Lung (tissue), 12 donors: ENCODE measurements around the gene ZSCAN25. TPM values are rescaled to one million over a fixed set of nuclear protein-coding genes. Genes with fewer than 3 reads are reported as not detected.

ENCODE experiments used
- ATAC-seq: fragments of 200-7000 bp; cut with Tn5 transposase; one replicate; pipeline ENCODE4 v1.9.1; 2020; ENCODE audit warnings: moderate number of reproducible peaks; ENCODE audit not compliant: insufficient read depth, low FRiP score
- DNase-seq, 3 donors: peaks; one replicate each; pipeline ENCODE4 v3.0.0-alpha.2; 2013 to 2017
- H3K27ac ChIP-seq, 2 donors: one replicate each; pipeline ENCODE4 v1.5.1; 2013; ENCODE audit warnings: mild to moderate bottlenecking in 2 of 2, moderate library complexity in 2 of 2, control low read depth in 1 of 2, inconsistent platforms in 1 of 2, low read depth in 1 of 2, low read length in 1 of 2
- H3K27me3 ChIP-seq, 3 donors: one replicate each; pipeline ENCODE4 v1.5.1; 2013; ENCODE audit warnings: low read length in 2 of 3; ENCODE audit not compliant: control insufficient read depth in 3 of 3, insufficient read depth in 3 of 3
- H3K36me3 ChIP-seq, 4 donors: one replicate each; pipeline ENCODE4 v1.5.1; 2013; ENCODE audit warnings: low read length in 4 of 4, mild to moderate bottlenecking in 1 of 4, moderate library complexity in 1 of 4; ENCODE audit not compliant: control insufficient read depth in 4 of 4, insufficient read depth in 4 of 4
- H3K4me1 ChIP-seq, 5 donors: one replicate each; pipeline ENCODE4 v1.5.1; 2013; ENCODE audit warnings: low read length in 5 of 5, mild to moderate bottlenecking in 2 of 5, moderate library complexity in 1 of 5; ENCODE audit not compliant: control insufficient read depth in 5 of 5, insufficient read depth in 5 of 5
- H3K4me3 ChIP-seq: one replicate; pipeline ENCODE4 v1.5.1; 2013; ENCODE audit warnings: mild to moderate bottlenecking, control low read depth, moderate library complexity
- H3K9ac ChIP-seq, 2 donors: one replicate each; pipeline ENCODE4 v1.5.1; 2013; ENCODE audit warnings: low read length in 2 of 2, control low read depth in 1 of 2; ENCODE audit not compliant: insufficient read depth in 1 of 2
- H3K9me3 ChIP-seq, 4 donors: one replicate each; pipeline ENCODE4 v1.5.1; 2013; ENCODE audit warnings: low read length in 3 of 4, mild to moderate bottlenecking in 1 of 4, moderate library complexity in 1 of 4; ENCODE audit not compliant: control insufficient read depth in 4 of 4, insufficient read depth in 3 of 4
- CTCF ChIP-seq: IDR thresholded peaks from 2 replicates; pipeline ENCODE4 v1.5.1; 2012; ENCODE audit warnings: mild to moderate bottlenecking; ENCODE audit errors: control extremely low read depth, extremely low read depth
- WGBS, 2 donors: extraction: QIAGEN DNeasy Blood & Tissue Kit; methylation state at CpG; one replicate each; pipeline ENCODE4 v1.1.7; 2013; 5-methylcytosine and 5-hydroxymethylcytosine counted together
- polyA plus RNA-seq, 2 donors: library from polyadenylated mRNA; stranded (reverse); fragments of 200-250 nt; gene quantifications; one replicate each; pipeline ENCODE4 v1.2.1, GENCODE V29; 2013
- total RNA-seq, 2 donors: library from RNA; depleted of rRNA in 1 of 2; stranded (reverse); fragments of >200 nt in 1 of 2; gene quantifications; one replicate each; pipeline ENCODE4 v1.2.1, GENCODE V29; 2014 to 2021
- donor health status: control.
- donor health status: control.
- donor health status: Bipolar disorder and iron deficiency.
- donor health status: healthy.
- donor health status: DM: yes; HTN: yes; CAD: no.

The ZSCAN25 gene
- total and polyA plus RNA-seq, 4 donors: 5.7 to 24.0 (median 14.1) TPM

- 92 to 94% methylated on average over 2 of the region's 2 CpGs for WGBS, 2 donors
- Histone ChIP-seq H3K9me3 (peaks cover 0 to 4% (median 3%) of the 10 kb centered on the region in 4 donors), H3K36me3 (peaks cover 0 to 19% (median 3%) of the 10 kb centered on the region in 4 donors), H3K4me3 (no peak overlapping the region), H3K4me1 (peaks cover 0 to 23% (median 3%) of the 10 kb centered on the region in 5 donors), H3K27ac (no peak overlapping the region), H3K27me3 (no peaks in the 10 kb centered on the region), H3K9ac (no peak overlapping the region)
- TF ChIP-seq CTCF: no peak
- no peak for DNase-seq
- ATAC-seq: no peak
Measured at GRCh38 chr7:99677648-99678045, 60.9 kb downstream of the ZSCAN25 start.

GRCh38 chr7:99679032-99679399, 62.3 kb downstream of the ZSCAN25 start:
- TF ChIP-seq CTCF: no peak
- peak overlapping the region; percentile 39 for H3K4me3 ChIP-seq
- H3K9me3 ChIP-seq: peaks cover 0 to 4% (median 3%) of the 10 kb centered on the region in 4 donors
- 48 to 64% methylated on average over 4 of the region's 4 CpGs for WGBS, 2 donors
- peaks cover 0 to 13% (median 3%) of the 10 kb centered on the region in 4 donors for H3K36me3 ChIP-seq
- H3K4me1 ChIP-seq: peaks cover 0 to 23% (median 3%) of the 10 kb centered on the region in 5 donors
- H3K27me3 ChIP-seq: no peaks in the 10 kb centered on the region
- ATAC-seq (peak; percentile 81), DNase-seq (peak in 1 of 3 donors; percentile 50)
- H3K9ac ChIP-seq: peak overlapping the region; percentile 37 to 57
- H3K27ac ChIP-seq: peak overlapping the region in 1 of 2 donors; percentile 40

- Histone ChIP-seq H3K4me1 (peaks cover 0 to 23% (median 3%) of the 10 kb centered on the region in 5 donors), H3K27me3 (no peaks in the 10 kb centered on the region), H3K9ac (peak within 1 kb of the TSS; percentile 37 to 57), H3K9me3 (peaks cover 0 to 4% (median 3%) of the 10 kb centered on the region in 4 donors), H3K36me3 (peaks cover 0 to 13% (median 3%) of the 10 kb centered on the region in 4 donors), H3K4me3 (peak within 1 kb of the TSS; percentile 39), H3K27ac (peak within 1 kb of the TSS in 1 of 2 donors; percentile 40)
- DNase-seq: peak; percentile 73 to 95 (median 90)
- no peak for TF ChIP-seq CTCF
- peak; percentile 36 for ATAC-seq
- WGBS, 2 donors: 51 to 81% methylated on average over 10 of the region's 10 CpGs
Measured at GRCh38 chr7:99679400-99680191, 62.9 kb downstream of the ZSCAN25 start, which contains the start of gene CYP3A5. TSS of gene CYP3A5 (minus strand) at chr7:99679996. CDS start at chr7:99679896, 100 bp downstream.

Other genes starting within 250 kb of the ZSCAN25 start
- 100 to 1,000 TPM; 164 to 310 TPM for gene ARPC1B, start 242.2 kb upstream of the ZSCAN25 start, total RNA-seq
- 100 to 1,000 TPM; 221 to 937 TPM for gene ARPC1B, start 242.2 kb upstream of the ZSCAN25 start, polyA plus RNA-seq
- gene PDAP1, start 208.3 kb upstream of the ZSCAN25 start, total RNA-seq: 10 to 100 TPM; 20.5 to 96.6 TPM
- gene PDAP1, start 208.3 kb upstream of the ZSCAN25 start, polyA plus RNA-seq: 100 to 1,000 TPM; 130 to 191 TPM
- 100 to 1,000 TPM in 1 of 2 donors, 10 to 100 TPM in 1; 88.5 to 107 TPM for gene BUD31, start 208.0 kb upstream of the ZSCAN25 start, total RNA-seq
- gene BUD31, start 208.0 kb upstream of the ZSCAN25 start, polyA plus RNA-seq: 100 to 1,000 TPM; 124 to 185 TPM
- 1 to 10 TPM; 4.5 to 6.8 TPM for gene PTCD1, start 178.1 kb upstream of the ZSCAN25 start, total RNA-seq
- 1 to 10 TPM; 2.8 to 3.4 TPM for gene PTCD1, start 178.1 kb upstream of the ZSCAN25 start, polyA plus RNA-seq
- gene CPSF4, start 178.0 kb upstream of the ZSCAN25 start, total RNA-seq: 10 to 100 TPM; 18.3 to 36.8 TPM
- 10 to 100 TPM; 26.1 to 29.3 TPM for gene CPSF4, start 178.0 kb upstream of the ZSCAN25 start, polyA plus RNA-seq
- 100 to 1,000 TPM; 128 to 208 TPM for gene ATP5MF, start 150.8 kb upstream of the ZSCAN25 start, total RNA-seq
- 1,000 to 10,000 TPM in 1 of 2 donors, 100 to 1,000 TPM in 1; 970 to 1,164 TPM for gene ATP5MF, start 150.8 kb upstream of the ZSCAN25 start, polyA plus RNA-seq
- 10 to 100 TPM; 10.6 to 19.7 TPM for gene ZNF789, start 144.1 kb upstream of the ZSCAN25 start, total RNA-seq
- 10 to 100 TPM in 1 of 2 donors, 1 to 10 TPM in 1; 4.1 to 12.5 TPM for gene ZNF789, start 144.1 kb upstream of the ZSCAN25 start, polyA plus RNA-seq
- 10 to 100 TPM; 29.9 to 44.5 TPM for gene ZNF394, start 116.7 kb upstream of the ZSCAN25 start, total RNA-seq
- gene ZNF394, start 116.7 kb upstream of the ZSCAN25 start, polyA plus RNA-seq: 10 to 100 TPM; 18.5 to 23.0 TPM
- 1 to 10 TPM; 8.4 to 9.7 TPM for gene ZKSCAN5, start 112.3 kb upstream of the ZSCAN25 start, total RNA-seq
- gene ZKSCAN5, start 112.3 kb upstream of the ZSCAN25 start, polyA plus RNA-seq: 1 to 10 TPM; 3.1 to 4.0 TPM
- gene FAM200A, start 64.8 kb upstream of the ZSCAN25 start, total RNA-seq: 10 to 100 TPM in 1 of 2 donors, 1 to 10 TPM in 1; 4.8 to 10.1 TPM
- 1 to 10 TPM; 2.7 to 5.4 TPM for gene FAM200A, start 64.8 kb upstream of the ZSCAN25 start, polyA plus RNA-seq
- 100 to 1,000 TPM in 1 of 2 donors, 10 to 100 TPM in 1; 72.3 to 138 TPM for gene ZNF655, start 58.3 kb upstream of the ZSCAN25 start, total RNA-seq
- gene ZNF655, start 58.3 kb upstream of the ZSCAN25 start, polyA plus RNA-seq: 10 to 100 TPM; 41.3 to 50.1 TPM
- gene TMEM225B, start 18.7 kb upstream of the ZSCAN25 start, total RNA-seq: 1 to 10 TPM in 1 of 2 donors, under 1 TPM in 1; 0.31 to 1.4 TPM
- 1 to 10 TPM in 1 of 2 donors, under 1 TPM in 1; 0.49 to 1.0 TPM for gene TMEM225B, start 18.7 kb upstream of the ZSCAN25 start, polyA plus RNA-seq
- 10 to 100 TPM; 11.0 to 26.3 TPM for gene CYP3A5, start 63.0 kb downstream of the ZSCAN25 start, total RNA-seq
- 10 to 100 TPM in 1 of 2 donors, 1 to 10 TPM in 1; 2.2 to 10.8 TPM for gene CYP3A5, start 63.0 kb downstream of the ZSCAN25 start, polyA plus RNA-seq
- gene CYP3A7, start 118.2 kb downstream of the ZSCAN25 start, total RNA-seq: under 1 TPM; 0.64 to 0.71 TPM
- gene CYP3A7, start 118.2 kb downstream of the ZSCAN25 start, polyA plus RNA-seq: under 1 TPM; 0.19 to 0.24 TPM
- under 1 TPM in 1 of 2 donors, not detected in 1; 0.37 TPM for gene CYP3A4, start 167.2 kb downstream of the ZSCAN25 start, total RNA-seq
- gene CYP3A4, start 167.2 kb downstream of the ZSCAN25 start, polyA plus RNA-seq: not detected
- gene CYP3A43, start 211.1 kb downstream of the ZSCAN25 start, total RNA-seq: not detected
- under 1 TPM in 1 of 2 donors, not detected in 1; 0.06 TPM for gene CYP3A43, start 211.1 kb downstream of the ZSCAN25 start, polyA plus RNA-seq